HG03342 (cell line): Measurements from ENCODE around the gene TNKS2.
"Not testable (repeated sequence)": the region's sequence is repeated elsewhere in the genome, so short reads cannot be mapped to it uniquely, and the experiment has no call there.

Source experiments
- ATAC-seq: cut with Tn5 transposase; IDR thresholded peaks from one replicate; pipeline ENCODE4 v1.9.1; 2021; ENCODE audit warnings: mild to moderate bottlenecking, moderate library complexity; ENCODE audit not compliant: unreplicated experiment

TNKS2 gene

DNA sequence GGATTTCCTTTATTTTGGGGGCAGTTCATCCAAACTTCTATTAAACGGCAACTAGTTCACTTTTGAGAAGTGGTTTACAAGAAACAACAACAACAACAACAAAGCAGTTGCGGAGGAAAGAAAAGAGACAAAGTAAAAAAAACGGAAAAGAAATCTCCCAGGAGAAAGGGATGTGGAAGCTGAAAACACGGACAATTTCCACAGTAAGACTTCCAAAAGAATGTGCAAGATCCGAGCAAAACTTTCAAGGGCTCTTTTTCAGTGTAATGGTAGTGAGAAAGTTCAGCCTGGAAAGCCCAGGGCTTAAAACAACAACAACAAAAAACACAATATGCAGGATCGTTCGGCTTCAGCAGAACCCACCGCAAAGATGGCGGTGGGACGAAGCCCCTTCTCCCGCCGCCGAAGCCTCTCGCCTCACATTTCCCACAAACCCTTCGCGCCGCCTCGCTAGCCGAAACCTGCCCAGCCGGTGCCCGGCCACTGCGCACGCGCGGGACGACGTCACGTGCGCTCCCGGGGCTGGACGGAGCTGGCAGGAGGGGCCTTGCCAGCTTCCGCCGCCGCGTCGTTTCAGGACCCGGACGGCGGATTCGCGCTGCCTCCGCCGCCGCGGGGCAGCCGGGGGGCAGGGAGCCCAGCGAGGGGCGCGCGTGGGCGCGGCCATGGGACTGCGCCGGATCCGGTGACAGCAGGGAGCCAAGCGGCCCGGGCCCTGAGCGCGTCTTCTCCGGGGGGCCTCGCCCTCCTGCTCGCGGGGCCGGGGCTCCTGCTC lies at the start of gene TNKS2:
Gene TNKS2 (plus strand): TSS at position 553 of the 775 bp plus-strand sequence. CDS start 265 bp downstream, outside the sequence.
- peak; percentile 79 for ATAC-seq

DNA sequence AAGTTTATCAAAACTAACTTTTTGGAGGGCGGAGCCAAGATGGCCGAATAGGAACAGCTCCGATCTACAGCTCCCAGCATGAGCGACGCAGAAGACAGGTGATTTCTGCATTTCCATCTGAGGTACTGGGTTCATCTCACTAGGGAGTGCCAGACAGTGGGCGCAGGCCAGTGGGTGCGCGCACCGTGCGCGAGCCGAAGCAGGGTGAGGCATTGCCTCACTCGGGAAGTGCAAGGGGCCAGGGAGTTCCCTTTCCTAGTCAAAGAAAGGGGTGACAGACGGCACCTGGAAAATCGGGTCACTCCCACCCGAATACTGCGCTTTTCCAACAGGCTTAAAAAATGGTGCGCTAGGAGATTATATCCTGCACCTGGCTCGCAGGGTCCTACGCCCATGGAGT lies 48.6 kb upstream of the TNKS2 start:
- ATAC-seq, result not testable (repeated sequence)

DNA sequence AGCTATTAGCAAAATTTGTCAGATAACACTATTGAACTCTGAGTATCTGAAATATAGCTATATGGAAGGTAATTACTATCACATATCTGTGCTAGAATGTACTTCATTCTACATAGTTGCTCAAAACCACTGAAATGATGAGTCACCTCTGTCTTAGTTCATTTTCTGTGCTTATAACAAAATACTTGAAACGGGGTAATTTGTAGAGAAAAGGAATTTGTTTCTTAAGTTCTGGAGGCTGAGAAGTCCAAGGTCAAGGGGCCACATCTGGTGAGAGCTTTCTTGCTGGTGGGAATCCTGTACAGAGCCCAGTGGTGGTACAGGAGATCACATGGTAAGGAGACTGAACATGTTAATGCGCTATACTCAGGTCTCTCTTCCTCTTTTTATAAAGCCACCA lies 41.9 kb upstream of the TNKS2 start:
- ATAC-seq, result no peak

DNA sequence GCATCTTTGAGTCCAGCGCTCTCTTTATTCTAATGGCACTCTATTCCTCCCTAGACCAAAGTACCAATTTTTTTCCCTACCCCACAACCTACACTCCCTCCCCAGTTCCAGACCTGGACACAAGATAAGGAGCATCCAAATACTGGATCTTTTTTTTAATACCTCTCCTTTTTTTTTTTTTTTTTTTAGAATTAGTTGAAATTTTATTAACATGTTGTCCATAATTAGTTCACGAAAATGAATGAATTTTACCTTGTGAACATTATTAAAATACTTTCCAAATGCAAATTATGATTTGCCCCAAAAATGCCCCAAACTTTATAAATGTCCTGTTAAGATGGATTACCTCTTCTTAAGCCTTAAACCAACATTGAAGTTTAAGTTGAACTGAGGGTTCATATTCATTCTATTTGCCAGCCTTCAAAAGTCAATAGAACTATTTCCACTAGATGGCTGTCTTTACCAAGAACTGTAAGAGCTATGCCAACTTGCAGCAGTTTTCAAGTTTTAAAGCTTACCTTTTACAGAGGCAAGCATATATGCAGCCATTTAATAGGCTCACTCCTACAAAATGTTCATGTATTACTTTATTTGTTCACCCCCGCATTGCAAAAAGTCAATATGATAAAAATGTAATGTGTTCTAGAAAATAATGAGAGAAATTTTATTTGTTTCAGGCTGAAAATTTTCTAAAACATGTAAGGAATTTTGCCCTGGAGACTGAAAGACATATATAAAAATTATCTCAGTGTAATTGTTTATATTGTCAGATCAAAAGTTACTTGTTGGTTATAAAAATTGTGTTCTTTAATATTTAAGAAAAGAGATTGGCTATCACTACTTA lies 39.7 kb upstream of the TNKS2 start:
- no peak for ATAC-seq

DNA sequence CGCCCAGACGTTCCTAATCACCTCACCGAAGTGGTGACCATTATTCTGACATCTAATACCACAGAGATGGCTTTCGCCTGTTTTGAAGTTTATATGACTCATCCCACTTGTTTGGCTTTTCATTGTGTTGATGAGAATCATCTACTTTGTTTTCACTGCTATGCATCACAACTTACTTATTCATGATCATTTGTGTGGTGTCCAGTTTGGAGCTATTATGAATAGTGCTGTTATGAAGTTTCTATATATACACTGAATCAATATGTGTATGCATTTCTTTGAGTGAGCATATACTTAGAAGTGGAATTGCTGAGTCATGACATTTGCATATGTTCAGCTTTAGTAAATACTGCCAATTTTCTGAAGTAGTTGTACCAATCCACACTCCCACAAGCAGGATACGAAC lies 38.6 kb upstream of the TNKS2 start:
- ATAC-seq, result no peak

DNA sequence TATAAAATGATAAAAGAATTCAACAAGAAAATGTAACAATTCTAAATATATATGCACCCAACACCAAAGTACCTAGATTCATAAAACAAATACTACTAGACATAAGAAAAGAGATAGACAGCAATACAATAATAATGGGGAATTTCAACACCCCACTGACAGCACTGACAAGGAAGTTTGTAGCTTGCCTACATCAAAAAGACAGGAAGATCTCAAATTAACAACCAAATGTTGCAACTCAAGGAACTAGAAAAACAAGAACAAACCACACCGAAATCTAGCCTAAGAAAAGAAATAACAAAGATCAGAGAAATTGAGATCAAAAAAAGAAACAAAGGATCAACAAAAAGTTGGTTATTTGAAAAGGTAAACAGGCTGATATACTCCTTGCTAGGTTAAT lies 36.5 kb upstream of the TNKS2 start:
- ATAC-seq, result no peak

DNA sequence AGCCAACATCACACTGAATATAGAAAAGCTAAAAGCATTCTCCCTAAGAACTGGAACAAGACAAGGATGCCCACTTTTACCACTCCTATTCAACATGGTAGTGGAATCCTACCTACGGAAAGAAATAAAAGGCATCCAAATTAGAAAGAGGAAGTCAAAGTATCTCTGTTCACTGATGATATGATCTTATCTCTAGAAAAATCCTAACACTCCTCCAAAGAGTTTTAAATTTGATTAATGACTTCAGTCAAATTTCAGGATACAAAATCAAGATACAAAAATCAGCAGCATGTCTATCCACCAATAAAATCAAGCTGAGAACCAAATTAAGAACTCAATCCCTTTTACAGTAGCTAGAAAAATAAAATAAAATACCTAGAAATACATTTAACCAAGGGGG lies 35.3 kb upstream of the TNKS2 start:
- ATAC-seq, result no peak

DNA sequence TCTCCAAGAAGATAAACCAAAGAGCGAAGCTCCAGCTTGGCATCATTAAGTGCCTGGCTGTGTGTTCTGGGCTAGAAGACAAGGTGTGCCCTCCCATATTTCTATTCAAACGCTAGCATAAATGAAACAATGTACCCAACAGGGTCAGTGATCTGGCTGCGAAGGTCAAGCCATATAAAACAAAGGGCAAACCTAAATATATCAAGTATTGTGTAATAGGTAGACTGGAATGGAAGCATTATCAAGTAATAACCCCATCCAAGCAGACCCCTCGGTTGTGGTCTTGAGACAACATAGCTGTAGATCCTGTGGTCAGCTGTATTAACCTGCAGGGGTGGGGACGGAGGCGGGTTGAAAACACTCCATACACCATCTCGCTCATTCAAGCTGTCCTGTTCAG lies 31.6 kb upstream of the TNKS2 start:
- no peak for ATAC-seq

DNA sequence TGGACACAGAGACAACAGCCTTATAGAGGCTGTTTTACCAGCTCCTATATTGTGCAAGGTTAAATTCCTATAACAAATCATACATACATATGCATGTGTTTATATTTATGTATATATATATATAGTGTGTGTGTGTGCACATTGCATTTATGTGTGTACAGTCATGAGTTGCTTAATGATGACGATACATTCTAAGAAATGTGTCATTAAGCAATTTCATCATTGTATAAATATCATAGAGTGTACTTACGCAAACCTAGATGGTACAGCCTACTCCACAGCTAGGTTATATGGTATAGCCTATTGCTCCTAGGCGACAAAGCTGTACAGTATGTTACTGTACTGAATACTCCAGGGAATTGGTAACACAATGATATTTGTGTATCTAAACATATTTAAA lies 30.1 kb upstream of the TNKS2 start:
- ATAC-seq, result no peak

DNA sequence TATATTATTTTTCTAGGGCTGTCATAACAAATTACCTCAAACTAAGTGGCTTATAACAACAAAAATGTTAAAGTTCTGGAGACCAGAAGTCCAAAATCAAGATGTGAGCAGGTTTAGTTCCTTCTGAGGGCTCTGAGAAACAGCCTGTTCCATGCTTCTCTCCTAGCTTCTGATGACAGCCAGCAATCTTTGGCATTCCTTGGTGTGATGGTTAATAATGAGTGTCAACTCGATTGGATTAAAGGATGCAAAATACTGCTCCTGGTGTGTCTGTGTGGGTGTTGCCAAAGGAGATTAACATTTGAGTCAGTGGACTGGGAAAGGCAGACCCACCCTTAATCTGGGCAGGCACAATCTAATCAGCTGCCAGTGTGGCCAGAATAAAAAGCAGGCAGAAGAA lies 26.3 kb upstream of the TNKS2 start:
- ATAC-seq, result no peak

DNA sequence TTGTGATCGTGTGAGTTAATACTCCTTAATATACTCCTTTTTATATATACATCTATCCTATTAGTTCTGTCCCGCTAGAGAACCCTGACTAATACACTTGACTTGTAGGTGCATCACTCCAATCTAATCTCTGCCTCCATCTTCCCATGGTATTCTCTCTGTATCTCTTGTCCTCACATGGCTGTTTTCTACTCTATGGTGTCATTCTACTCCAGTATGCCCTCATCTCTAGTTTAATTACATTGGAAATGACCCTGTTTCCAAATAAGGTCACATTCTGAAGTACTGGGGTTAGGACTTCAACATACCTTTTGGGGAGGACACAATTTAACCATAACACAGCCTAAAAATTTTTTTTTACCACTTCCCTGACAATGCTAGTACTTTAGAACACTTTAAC lies 25.8 kb upstream of the TNKS2 start:
- ATAC-seq, result no peak

DNA sequence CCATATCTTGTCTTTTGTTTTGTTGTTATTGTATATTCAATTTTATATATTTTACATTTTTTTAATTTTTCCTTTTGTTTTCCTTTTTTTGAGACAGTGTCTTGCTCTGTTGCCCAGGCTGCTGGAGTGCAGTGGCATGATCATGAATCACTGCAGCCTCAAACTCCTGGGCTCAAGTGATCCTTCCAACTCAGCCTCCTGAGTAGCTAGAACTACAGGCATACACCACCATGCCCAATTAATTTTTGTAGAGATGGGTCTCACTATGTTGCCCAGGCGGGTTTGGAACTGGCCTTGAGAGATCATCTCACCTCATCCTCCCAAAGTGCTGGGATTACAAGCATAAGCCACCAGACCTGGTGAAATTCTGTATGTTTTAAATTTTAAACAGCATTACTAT lies 25.4 kb upstream of the TNKS2 start:
- ATAC-seq, result no peak

DNA sequence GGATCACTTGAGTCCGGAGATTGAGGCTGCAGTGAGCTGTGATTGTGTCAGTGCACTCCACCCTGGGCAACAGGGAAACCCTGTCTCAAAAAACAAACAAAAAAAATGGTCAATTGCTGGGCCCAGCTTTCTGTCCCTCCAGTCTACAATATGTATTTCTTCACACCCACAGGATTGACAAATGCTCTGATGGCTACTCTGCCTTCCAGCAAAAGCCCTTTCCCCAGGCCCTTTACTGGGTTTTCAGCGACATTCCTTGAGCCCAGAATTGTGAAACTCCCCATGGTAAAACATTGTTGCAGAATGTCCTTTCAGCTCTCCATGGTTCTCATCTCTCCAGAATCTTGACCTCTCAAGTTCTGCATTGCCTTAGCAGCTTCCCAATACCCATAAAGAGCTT lies 23.7 kb upstream of the TNKS2 start:
- no peak for ATAC-seq

DNA sequence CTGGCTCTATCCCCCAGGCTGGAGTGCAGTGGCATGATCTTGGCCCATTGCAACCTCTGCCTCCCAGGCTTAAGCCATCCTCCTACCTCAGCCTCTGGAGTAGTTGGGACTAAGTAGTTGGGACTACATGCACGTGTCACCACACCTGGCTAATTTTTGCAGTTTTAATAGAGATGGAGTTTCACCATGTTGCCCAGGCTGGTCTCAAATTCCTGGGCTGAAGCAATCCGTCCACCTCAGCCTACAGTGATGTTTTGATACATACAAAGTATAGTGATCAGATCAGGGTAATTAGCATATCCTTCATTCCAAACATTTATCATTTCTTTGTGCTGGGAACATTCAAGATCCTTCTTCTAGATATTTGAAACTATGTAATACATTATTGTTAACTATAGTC lies 22.5 kb upstream of the TNKS2 start:
- no peak for ATAC-seq

DNA sequence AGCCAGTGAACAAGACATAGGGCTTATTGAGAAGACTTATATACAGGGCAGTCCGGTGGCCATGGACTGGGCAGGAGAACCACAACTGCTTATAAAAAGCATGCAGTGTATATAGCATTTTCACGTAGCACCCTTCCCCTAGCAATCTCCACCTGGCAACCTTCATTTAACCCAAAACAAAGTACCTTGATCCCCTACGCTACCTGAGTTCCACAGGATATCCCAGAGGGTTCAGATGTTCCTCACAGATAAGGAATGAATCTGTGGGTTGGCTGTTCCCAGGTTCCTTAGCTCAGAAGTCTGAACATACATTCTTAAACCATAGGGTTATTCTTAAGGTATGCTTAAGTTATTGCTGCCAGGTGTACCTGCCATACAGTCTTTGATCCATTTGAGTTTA lies 22.0 kb upstream of the TNKS2 start:
- no peak for ATAC-seq

DNA sequence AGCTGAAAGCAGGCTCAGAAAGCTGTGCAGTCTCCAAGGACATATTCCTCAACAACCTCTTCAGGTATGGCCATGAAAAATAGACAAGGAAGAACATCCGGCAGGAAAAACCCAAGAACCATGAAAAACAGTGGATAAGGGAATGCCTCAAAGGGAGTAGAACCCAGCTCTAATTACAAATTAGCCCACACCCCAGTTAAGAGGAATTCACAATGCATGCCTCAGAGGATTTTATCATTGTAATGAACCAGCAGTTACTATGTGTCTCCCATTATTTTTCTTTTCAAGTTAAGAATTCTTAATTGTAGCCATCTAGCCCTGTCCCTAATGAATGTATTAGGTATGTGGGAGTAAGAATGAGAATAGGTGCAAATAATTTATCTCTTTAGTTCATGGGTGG lies 19.7 kb upstream of the TNKS2 start:
- ATAC-seq, result no peak

DNA sequence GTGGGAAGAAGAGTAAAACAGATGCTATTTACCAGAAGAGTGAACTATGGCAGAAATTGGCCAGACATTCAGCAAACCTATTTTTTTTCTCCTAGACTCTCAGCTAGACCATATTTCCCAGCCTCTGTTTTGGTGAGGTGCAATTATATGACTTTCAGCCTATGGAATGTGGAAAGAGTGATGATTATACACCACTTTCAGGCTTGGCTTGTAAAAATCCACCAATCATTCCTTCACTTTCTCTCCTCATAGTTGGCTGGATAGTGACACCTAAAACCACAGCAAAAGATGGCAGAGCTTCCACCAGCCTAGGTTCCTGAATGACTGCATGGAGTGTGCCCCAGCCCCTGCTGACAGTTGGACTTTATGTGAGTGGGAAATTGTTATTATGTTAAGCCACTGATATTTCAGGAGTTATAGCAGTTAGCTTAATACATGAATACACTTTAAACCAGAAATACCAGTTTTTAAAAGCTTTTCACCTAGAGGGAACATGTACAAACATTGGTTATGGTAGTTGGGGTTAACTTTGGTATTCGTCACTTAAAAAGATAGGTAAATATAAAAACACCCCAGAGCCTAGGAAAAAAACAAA lies 19.1 kb upstream of the TNKS2 start:
- ATAC-seq, result no peak

DNA sequence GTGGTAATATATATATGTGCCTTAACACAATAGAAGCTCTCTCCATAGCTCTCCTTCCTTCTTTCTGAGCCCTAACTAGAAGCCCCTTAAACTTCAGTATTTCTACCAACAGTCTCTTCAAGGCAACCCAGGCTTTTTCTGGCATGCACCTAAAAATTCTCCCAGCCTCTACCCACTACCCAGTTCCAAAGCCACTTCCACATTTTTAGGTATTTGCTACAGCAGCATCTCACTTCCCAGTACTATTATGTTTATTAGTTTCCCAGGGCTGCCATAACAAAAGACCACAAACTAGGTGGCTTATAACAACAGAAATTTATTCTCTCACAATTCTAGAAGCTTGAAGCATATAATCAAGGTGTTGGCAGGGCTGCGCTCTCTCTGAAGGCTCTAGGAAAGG lies 15.7 kb upstream of the TNKS2 start:
- no peak for ATAC-seq

DNA sequence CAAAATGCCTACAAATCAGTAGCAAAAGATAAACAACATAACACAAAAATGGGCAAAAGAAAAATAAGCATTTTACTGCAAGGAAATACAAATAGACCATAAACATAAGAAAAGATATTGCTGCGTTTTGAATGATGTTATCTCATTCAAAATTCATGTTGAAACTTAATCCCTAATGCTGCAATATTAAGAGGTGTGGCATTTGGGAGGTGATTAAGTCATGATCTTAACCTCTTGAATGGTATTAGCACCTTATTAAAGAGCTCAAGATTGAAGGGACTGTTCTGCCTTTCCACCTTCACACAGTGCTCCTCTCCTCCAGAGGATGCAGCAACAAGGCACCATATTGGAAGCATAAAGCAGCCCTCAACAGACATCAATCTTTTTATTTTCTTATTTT lies 12.4 kb upstream of the TNKS2 start:
- no peak for ATAC-seq

DNA sequence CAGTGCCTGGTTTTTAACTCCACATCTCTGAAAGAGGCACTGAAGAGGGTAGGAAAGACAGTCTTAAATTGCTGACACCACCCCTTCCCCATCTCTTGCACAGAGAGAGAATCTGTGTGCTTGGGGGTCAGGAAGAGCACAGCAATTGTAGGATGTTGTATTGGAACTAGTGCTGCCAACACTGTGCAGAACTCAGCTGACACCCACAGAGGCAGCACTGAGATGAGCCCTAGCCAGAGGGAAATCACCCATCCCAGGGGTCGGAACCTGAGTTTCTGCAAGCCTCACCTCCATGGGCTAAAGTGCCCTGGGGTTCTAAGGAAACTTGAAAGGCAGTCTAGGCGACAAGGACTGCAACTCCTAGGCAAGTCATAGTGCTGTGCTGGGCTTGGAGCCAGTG lies 11.0 kb upstream of the TNKS2 start:
- no peak for ATAC-seq

DNA sequence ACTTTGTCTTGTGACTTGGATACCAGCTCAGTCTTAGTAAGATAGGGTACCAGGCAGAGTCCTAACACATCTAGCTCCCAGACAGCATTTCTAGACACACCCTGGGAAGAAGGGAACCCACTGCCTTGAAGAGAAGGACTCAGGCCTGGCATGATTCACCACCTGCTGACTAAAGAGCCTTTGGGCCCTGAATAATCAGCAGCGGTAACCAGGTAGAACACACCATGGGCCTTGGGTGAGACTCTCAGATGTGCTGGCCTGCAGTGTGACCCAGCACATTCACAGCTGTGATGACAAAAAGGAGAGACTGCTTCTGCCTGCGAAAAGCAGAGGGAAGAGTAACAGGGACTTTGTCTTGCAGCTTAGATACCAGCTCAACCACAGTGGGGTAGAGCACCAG lies 10.4 kb upstream of the TNKS2 start:
- ATAC-seq, result no peak

DNA sequence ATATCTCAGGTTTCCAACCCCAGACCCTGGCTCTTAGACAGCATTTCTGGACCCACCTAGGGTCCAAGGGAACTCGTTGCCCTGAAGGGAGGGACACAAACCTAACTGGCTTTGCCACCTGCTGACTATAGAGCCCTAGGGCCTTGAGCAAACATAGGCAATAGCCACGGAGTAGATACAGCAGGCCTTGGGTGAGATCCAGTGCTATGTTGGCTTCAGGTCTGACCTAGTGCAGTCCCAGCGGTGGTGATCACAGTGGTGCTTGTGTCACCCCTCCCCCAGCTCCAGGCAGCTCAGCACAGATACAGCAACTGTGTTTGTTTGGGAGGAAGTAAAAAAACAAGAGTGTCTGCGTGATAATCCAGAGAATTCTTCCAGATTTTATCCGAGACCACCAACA lies 9.7 kb upstream of the TNKS2 start:
- ATAC-seq, result no peak
